ENCODE measurements around the gene PTGES2. TPM values are rescaled to one million over a fixed set of nuclear protein-coding genes. Genes with fewer than 3 reads are reported as not detected.

PTGES2 gene
- total and polyA plus RNA-seq, 9 of the 15 experiments (the other 6 are each of a cell fraction or from before 2014, with no cell fraction given) = 2.4 to 196 (median 90.1) TPM

DNA sequence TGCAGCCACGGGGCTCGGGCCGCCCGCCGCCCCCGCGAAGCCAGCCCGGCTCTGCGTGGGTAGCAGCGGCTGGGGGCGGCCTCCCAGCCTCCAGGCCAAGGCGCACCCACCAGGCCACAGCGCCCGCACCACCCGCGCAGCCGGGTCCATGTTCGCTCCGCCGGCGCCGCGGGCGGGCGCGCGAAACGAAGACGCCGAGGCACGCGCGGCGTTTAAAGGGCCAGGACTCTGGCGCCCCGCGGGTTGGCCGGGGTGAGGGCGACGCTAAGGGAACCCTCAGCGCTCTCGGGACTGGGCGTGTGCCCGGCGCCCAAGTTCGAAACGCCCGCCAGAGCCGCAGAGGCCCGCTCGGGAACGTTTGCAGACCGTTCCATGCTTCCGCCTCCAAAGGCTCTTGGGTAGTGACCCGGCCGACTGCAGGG lies at the start of gene PTGES2 (continued):
- TF ChIP-seq PRDM10 (IDR thresholded peaks at IDR 0.05; ENCODE audit: partially characterized antibody) (no peak), PRPF4 (IDR thresholded peaks at IDR 0.05; ENCODE audit: insufficient read depth, low read depth, low read length, poor library complexity, severe bottlenecking) (peak; percentile 50), TSHZ1 (CRISPR knock-in tag; IDR thresholded peaks at IDR 0.05) (no peak), ZNF316 (IDR thresholded peaks at IDR 0.05) (no peak), ESRRA (IDR thresholded peaks at IDR 0.05; ENCODE audit: borderline replicate concordance, low read depth) (peak; percentile 7; the same call in 1 of the 2 replicates), ZZZ3 (IDR thresholded peaks at IDR 0.05) (no peak), RBM15 (IDR thresholded peaks at IDR 0.05; ENCODE audit: insufficient read depth, low read length) (no peak), RBM17 (IDR thresholded peaks at IDR 0.05; ENCODE audit: borderline replicate concordance, low read depth, low read length) (no peak), RNF219 (CRISPR knock-in tag; IDR thresholded peaks at IDR 0.05) (no peak), ZNF431 (CRISPR knock-in tag; IDR thresholded peaks at IDR 0.05) (0 out of 2 replicates have a peak, but pooled peaks have one; percentile 3), UBTF (IDR thresholded peaks at IDR 0.05; ENCODE audit: borderline replicate concordance in 1 of 2, low read depth in 2 of 2, low read length in 2 of 2) (peak in 1 of 2 experiments; percentile 18; a peak in 1 of 4 replicates), VEZF1 (CRISPR knock-in tag; IDR thresholded peaks at IDR 0.05) (no peak)
